ENCODE data around the gene ADGRF3.

DNA sequence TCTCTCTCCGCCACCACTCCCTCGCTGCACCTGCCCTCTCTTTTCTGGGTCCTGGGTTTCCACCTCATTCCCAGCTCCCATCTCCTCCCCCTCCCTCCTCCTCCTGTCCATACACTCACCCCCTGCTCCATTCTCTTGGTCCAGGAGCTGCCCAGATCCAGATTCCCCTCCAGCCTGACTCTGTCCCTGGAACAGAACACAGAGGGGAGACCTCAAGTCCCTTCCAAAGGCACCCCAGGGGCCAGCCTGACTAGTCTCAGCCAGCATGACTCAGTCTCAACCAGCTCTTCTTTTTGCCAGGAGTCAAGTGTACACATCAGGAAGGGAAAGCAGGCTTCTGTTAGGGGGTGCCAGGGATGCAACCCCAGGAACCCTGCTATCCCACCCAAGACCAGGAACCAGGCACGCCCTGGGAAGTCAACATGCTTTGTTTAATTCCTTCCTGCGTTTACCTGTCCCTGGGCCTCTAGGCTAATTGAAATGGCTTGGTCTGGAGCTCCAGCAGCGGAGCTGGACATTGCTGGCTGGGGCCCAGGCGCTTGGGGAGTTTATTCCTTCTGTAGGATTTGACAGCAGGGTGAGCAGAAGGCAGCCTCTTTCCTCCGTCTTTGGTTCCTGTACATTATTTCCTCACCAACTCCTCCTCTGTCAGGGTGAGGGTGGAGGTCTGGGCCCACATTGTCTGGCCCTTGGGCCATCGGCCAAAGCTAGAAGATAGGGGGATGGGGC, 29.0 kb downstream of the ADGRF3 start:
- no peak for TF ChIP-seq PHF8 (conservative IDR thresholded peaks at IDR 0.05; ENCODE audit: low read depth, low read length)
- TF ChIP-seq, protein P1, sequence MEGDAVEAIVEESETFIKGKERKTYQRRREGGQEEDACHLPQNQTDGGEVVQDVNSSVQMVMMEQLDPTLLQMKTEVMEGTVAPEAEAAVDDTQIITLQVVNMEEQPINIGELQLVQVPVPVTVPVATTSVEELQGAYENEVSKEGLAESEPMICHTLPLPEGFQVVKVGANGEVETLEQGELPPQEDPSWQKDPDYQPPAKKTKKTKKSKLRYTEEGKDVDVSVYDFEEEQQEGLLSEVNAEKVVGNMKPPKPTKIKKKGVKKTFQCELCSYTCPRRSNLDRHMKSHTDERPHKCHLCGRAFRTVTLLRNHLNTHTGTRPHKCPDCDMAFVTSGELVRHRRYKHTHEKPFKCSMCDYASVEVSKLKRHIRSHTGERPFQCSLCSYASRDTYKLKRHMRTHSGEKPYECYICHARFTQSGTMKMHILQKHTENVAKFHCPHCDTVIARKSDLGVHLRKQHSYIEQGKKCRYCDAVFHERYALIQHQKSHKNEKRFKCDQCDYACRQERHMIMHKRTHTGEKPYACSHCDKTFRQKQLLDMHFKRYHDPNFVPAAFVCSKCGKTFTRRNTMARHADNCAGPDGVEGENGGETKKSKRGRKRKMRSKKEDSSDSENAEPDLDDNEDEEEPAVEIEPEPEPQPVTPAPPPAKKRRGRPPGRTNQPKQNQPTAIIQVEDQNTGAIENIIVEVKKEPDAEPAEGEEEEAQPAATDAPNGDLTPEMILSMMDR (IDR thresholded peaks at IDR 0.05; ENCODE audit: control extremely low read depth in 1 of 3, insufficient read depth in 1 of 3, low read depth in 1 of 3, low read length in 3 of 3): no peak
- no peak for TF ChIP-seq HDAC2 (IDR thresholded peaks at IDR 0.05; ENCODE audit: borderline replicate concordance in 1 of 2, low read depth in 2 of 2, low read length in 2 of 2)
- no peak for TF ChIP-seq JUND (IDR thresholded peaks at IDR 0.05; ENCODE audit: low read length)
- no peak for TF ChIP-seq EZH2 (IDR thresholded peaks at IDR 0.05; ENCODE audit: low read depth, low read length, severe bottlenecking)
- TF ChIP-seq POLR2AphosphoS5 (IDR thresholded peaks at IDR 0.05; ENCODE audit: low read depth, low read length): no peak
- TF ChIP-seq RBBP5 (IDR thresholded peaks at IDR 0.05; ENCODE audit: borderline replicate concordance, low read depth, low read length): no peak
- TF ChIP-seq, protein P2, sequence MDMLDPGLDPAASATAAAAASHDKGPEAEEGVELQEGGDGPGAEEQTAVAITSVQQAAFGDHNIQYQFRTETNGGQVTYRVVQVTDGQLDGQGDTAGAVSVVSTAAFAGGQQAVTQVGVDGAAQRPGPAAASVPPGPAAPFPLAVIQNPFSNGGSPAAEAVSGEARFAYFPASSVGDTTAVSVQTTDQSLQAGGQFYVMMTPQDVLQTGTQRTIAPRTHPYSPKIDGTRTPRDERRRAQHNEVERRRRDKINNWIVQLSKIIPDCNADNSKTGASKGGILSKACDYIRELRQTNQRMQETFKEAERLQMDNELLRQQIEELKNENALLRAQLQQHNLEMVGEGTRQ (IDR thresholded peaks at IDR 0.05; ENCODE audit: low read length): no peak
- no peak for TF ChIP-seq ATF3 (IDR thresholded peaks at IDR 0.05; ENCODE audit: insufficient read depth, low read depth, low read length)
- TF ChIP-seq SIN3A (conservative IDR thresholded peaks at IDR 0.05 in 1 of 2, IDR thresholded peaks at IDR 0.05 in 1 of 2; ENCODE audit: low read depth in 1 of 2, low read length in 2 of 2): no peak
- TF ChIP-seq MAFK (IDR thresholded peaks at IDR 0.05; ENCODE audit: low read depth, low read length): no peak
- TF ChIP-seq FOSL1 (IDR thresholded peaks at IDR 0.05; ENCODE audit: insufficient read depth, low read depth, low read length): no peak
- TF ChIP-seq SAP30 (IDR thresholded peaks at IDR 0.05; ENCODE audit: insufficient read depth, insufficient replicate concordance, low read length): no peak
- TF ChIP-seq CREB1 (IDR thresholded peaks at IDR 0.05): no peak
